Transverse colon (tissue), 4 donors: ENCODE measurements around the gene DDIT3. TPM values are rescaled to one million over a fixed set of nuclear protein-coding genes. Genes with fewer than 3 reads are reported as not detected.

Experiments
- DNase-seq: peaks from one replicate; pipeline ENCODE4 v3.0.0-alpha.2; 2019
- H3K27ac ChIP-seq, 4 donors: fragments of 200-600 bp; sonication (generic); 2 replicates each; pipeline ENCODE4 v1.5.1; 2016 to 2018; ENCODE audit warnings: inconsistent platforms in 4 of 4
- H3K27me3 ChIP-seq: fragments of 200-600 bp; sonication (generic); 2 replicates; pipeline ENCODE4 v1.5.1; 2017; ENCODE audit warnings: inconsistent platforms
- H3K36me3 ChIP-seq, 4 donors: fragments of 200-600 bp; sonication (generic); 2 replicates each; pipeline ENCODE4 v1.5.1; 2017 to 2019; ENCODE audit warnings: inconsistent platforms in 4 of 4
- H3K4me1 ChIP-seq, 4 donors: fragments of 200-600 bp; sonication (generic); 2 replicates each; pipeline ENCODE4 v1.5.1; 2017 to 2020; ENCODE audit warnings: inconsistent platforms in 4 of 4
- H3K4me3 ChIP-seq, 4 donors: fragments of 200-600 bp; sonication (generic); 1 replicate in 1 of 4; 2 replicates in 3 of 4; pipeline versions ENCODE4 v1.5.1 to v1.6.1; 2017 to 2019; ENCODE audit warnings: inconsistent platforms in 4 of 4
- H3K9me3 ChIP-seq, 2 donors: fragments of 200-600 bp; sonication (generic); 2 replicates each; pipeline ENCODE4 v1.5.1; 2017 to 2019; ENCODE audit warnings: inconsistent platforms in 2 of 2
- EP300 ChIP-seq: sonication (generic); formaldehyde crosslinking; IDR thresholded peaks from one replicate; pipeline ENCODE4 v1.6.1; 2017; ENCODE audit warnings: antibody characterized with exemption, low read depth
- POLR2A ChIP-seq: fragments of 450-650 bp; IDR thresholded peaks from one replicate; pipeline ENCODE4 v1.6.1; 2016; ENCODE audit warnings: antibody characterized with exemption, mild to moderate bottlenecking, moderate library complexity
- POLR2AphosphoS5 ChIP-seq, 3 donors: sonication (generic); formaldehyde crosslinking; IDR thresholded peaks; one replicate each; pipeline ENCODE4 v1.6.1; 2016; ENCODE audit warnings: antibody characterized with exemption in 3 of 3
- WGBS, 2 donors: methylation state at CpG; one replicate each; pipeline ENCODE4 v1.1.5; 2018; ENCODE audit warnings: low coverage in 1 of 2; 5-methylcytosine and 5-hydroxymethylcytosine counted together
- in situ Hi-C, 4 donors: fragments of 200-750 bp; cut with MboI; loops; one replicate each; pipeline versions ENCODE4 v1.15.0 to v1.15.1; 2017; ENCODE audit warnings: low sequenced_read_pairs in 3 of 4, low pct_ligation_motif_present in 1 of 4, low pct_unique_long_range_greater_than_20kb in 1 of 4
- intact Hi-C: fragments of 100-400 bp; cut with DNase I; formaldehyde crosslinking; loops from one replicate; pipeline ENCODE4 v1.15.1; 2023; ENCODE audit warnings: low total_unique reads
- total RNA-seq, 4 donors: library from RNA; depleted of rRNA; stranded (reverse); fragments of >200 nt; gene quantifications; one replicate each; pipeline ENCODE4 v1.1.0, GENCODE V29; 2016
- TF ChIP-seq, protein P1 (sequence below), 5 experiments: fragments of 200-600 bp in 3 of 5; fragments of 450-650 bp in 2 of 5; sonication (generic) in 3 of 5; IDR thresholded peaks; 1 replicate in 2 of 5; 2 replicates in 3 of 5; pipeline ENCODE4 v1.5.1; 2016 to 2017; ENCODE audit warnings: antibody characterized with exemption in 5 of 5, inconsistent platforms in 3 of 5, mild to moderate bottlenecking in 2 of 5, moderate library complexity in 1 of 5

DDIT3 gene
- total RNA-seq, 4 donors from 2014 or later = 27.6 to 338 (median 67.6) TPM

- intact Hi-C loops = no loop called here
- H3K36me3 ChIP-seq = peaks cover 0 to 45% (median 21%) of the 10 kb centered on the region in 4 donors
Observed at GRCh38 chr12:57500213-57500612, 20.1 kb downstream of the DDIT3 start.

DNA sequence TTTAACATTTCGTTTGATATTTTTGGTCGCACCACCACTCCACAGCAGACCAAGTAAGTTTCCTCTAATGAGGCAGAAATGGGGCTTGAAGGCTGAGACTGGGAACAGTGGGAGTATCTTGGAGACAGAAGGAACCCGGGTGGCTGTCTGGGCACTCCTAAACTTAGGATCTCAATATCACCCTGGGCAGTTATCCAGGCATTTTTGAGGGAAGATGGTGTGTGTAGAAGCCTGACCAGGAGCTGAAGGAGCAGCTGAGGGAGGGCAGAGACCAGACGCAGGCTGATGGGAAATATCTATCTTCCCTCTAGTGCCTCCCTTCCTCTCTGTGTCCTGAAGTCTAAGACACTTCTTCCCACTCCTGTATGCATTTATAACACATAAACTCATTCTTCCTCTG, 21.7 kb downstream of the DDIT3 start:
- no peak overlapping the region for H3K27ac ChIP-seq
- intact Hi-C loops (no loop called here), in situ Hi-C loops (no loop called here)
- H3K4me3 ChIP-seq = no peak overlapping the region
- WGBS, 2 donors = 71 to 98% methylated on average over 1 to 4 of the region's 4 CpGs
- H3K36me3 ChIP-seq = peaks cover 0 to 32% (median 16%) of the 10 kb centered on the region in 4 donors
- DNase-seq = no peak
- TF ChIP-seq POLR2AphosphoS5 (IDR thresholded peaks at IDR 0.05) (no peak), POLR2A (no peak), EP300 (no peak)
- TF ChIP-seq, protein P1, sequence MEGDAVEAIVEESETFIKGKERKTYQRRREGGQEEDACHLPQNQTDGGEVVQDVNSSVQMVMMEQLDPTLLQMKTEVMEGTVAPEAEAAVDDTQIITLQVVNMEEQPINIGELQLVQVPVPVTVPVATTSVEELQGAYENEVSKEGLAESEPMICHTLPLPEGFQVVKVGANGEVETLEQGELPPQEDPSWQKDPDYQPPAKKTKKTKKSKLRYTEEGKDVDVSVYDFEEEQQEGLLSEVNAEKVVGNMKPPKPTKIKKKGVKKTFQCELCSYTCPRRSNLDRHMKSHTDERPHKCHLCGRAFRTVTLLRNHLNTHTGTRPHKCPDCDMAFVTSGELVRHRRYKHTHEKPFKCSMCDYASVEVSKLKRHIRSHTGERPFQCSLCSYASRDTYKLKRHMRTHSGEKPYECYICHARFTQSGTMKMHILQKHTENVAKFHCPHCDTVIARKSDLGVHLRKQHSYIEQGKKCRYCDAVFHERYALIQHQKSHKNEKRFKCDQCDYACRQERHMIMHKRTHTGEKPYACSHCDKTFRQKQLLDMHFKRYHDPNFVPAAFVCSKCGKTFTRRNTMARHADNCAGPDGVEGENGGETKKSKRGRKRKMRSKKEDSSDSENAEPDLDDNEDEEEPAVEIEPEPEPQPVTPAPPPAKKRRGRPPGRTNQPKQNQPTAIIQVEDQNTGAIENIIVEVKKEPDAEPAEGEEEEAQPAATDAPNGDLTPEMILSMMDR (IDR thresholded peaks at IDR 0.05) = no peak
- H3K27me3 ChIP-seq = no peaks in the 10 kb centered on the region
- H3K4me1 ChIP-seq = no peaks in the 10 kb centered on the region
- no peaks in the 10 kb centered on the region for H3K9me3 ChIP-seq

More at GRCh38 chr12:57500213-57500612, 20.1 kb downstream of the DDIT3 start:
- H3K4me3 ChIP-seq = no peak overlapping the region
- no peak for TF ChIP-seq EP300
- TF ChIP-seq, protein P1 (IDR thresholded peaks at IDR 0.05) = no peak
- no peak for TF ChIP-seq POLR2A
- no peak for TF ChIP-seq POLR2AphosphoS5 (IDR thresholded peaks at IDR 0.05)
- H3K9me3 ChIP-seq = no peaks in the 10 kb centered on the region
- 94% methylated on average over 5 to 11 of the region's 11 CpGs for WGBS, 2 donors
- H3K4me1 ChIP-seq = no peaks in the 10 kb centered on the region
- DNase-seq = no peak
- in situ Hi-C loops = no loop called here
- no peaks in the 10 kb centered on the region for H3K27me3 ChIP-seq
- no peak overlapping the region for H3K27ac ChIP-seq

- Histone ChIP-seq H3K4me1 (no peaks in the 10 kb centered on the region), H3K9me3 (no peaks in the 10 kb centered on the region), H3K27me3 (no peaks in the 10 kb centered on the region), H3K4me3 (no peak overlapping the region), H3K27ac (no peak overlapping the region), H3K36me3 (peaks cover 0 to 28% (median 14%) of the 10 kb centered on the region in 4 donors)
- DNase-seq = no peak
- TF ChIP-seq POLR2A (no peak), EP300 (no peak), POLR2AphosphoS5 (IDR thresholded peaks at IDR 0.05) (no peak)
- TF ChIP-seq, protein P1 (IDR thresholded peaks at IDR 0.05) = no peak
- intact Hi-C loops (no loop called here), in situ Hi-C loops (no loop called here)
- WGBS, 2 donors = 80 to 86% methylated on average over 1 to 9 of the region's 9 CpGs
Observed at GRCh38 chr12:57498132-57498502, 22.2 kb downstream of the DDIT3 start.

GRCh38 chr12:57497223-57498131, 22.8 kb downstream of the DDIT3 start:
- Histone ChIP-seq H3K9me3 (no peaks in the 10 kb centered on the region), H3K4me1 (no peaks in the 10 kb centered on the region), H3K36me3 (peaks cover 0 to 31% (median 13%) of the 10 kb centered on the region in 4 donors), H3K27me3 (no peaks in the 10 kb centered on the region), H3K4me3 (no peak overlapping the region), H3K27ac (no peak overlapping the region)
- WGBS, 2 donors = 90 to 91% methylated on average over 9 to 12 of the region's 12 CpGs
- no peak for DNase-seq
- in situ Hi-C loops (no loop called here), intact Hi-C loops (no loop called here)
- TF ChIP-seq EP300 = no peak
- TF ChIP-seq, protein P1 (IDR thresholded peaks at IDR 0.05) = no peak
- no peak for TF ChIP-seq POLR2A
- TF ChIP-seq POLR2AphosphoS5 (IDR thresholded peaks at IDR 0.05) = no peak
